HG03066 (cell line): ENCODE measurements around the gene CRYBG2.
"Not testable (repeated sequence)": the region's sequence is repeated elsewhere in the genome, so short reads cannot be mapped to it uniquely, and the experiment has no call there.

Experiments used
- ATAC-seq: cut with Tn5 transposase; IDR thresholded peaks from one replicate; pipeline ENCODE4 v1.9.1; 2021; ENCODE audit warnings: low read depth; ENCODE audit not compliant: unreplicated experiment

CRYBG2 gene

DNA sequence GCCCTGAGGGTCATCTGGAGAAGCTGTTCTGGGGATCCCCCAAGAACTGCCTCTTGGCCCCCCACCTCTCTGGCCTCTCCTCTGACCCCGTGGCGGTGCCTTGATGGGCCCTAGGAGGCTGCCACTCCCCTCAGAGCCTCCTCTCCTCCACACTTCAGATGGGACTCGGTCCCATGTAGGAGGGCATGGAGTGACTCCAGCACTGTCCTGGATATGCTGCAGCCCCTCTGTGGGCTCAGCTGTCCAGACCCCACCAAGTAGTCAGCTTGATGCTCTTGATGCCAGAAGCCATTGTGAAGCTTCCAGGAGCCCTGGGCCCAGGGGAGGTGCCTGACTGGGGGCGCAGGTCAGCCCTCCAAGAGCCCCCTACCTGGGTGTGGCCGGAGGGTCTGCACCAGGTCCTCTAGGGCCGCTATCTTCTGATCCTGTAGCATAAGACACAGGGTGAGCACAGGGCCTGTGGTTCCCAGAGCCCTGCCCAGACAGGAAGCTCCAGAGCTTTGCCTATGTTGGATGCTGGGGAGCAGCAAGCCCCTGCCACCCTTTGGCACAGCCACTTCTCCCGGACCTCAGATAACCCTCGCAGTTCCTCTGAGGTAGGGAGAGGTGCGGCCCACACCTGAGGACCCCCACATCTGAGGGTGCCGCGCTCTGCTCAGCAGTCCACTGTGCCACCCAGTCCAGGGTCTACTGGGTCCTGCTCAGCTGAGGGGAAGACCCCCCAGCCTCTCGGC is 56.7 kb downstream of the CRYBG2 start:
- no peak for ATAC-seq

DNA sequence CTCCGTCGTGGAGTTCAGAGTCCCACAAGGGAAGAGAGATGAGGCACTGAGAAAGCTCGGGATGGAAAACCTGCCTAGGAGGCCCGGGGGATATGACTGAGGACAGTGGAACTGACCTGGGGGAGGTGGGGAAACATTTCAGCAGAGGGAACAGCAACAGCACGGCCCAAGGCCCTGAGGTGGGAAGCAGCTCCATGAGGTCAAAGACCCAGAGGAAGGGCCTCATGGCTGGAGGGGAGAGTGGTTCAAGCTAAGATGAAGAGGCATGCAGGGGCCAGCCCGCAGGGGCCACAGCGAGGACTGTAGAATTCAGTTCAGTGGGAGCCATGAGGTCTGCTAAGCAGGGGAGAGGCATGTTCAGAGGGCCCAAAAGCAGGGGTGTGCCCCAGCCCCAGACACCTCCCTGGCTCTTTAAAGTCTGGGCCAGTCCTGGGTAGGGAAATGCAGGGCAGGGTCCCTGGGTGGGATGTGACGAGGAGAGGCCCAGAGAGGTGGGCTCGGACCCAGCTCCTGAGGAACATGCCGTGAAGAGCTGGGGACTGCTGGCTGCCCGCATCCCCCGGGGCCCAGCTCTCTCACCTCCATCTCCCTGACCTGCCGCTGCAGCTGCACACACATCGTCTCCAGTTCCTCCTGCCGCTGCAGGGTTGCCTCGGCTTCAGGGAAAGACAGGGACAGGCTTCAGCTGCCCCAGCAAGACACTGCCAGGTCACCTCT is 57.4 kb downstream of the CRYBG2 start:
- ATAC-seq: no peak

DNA sequence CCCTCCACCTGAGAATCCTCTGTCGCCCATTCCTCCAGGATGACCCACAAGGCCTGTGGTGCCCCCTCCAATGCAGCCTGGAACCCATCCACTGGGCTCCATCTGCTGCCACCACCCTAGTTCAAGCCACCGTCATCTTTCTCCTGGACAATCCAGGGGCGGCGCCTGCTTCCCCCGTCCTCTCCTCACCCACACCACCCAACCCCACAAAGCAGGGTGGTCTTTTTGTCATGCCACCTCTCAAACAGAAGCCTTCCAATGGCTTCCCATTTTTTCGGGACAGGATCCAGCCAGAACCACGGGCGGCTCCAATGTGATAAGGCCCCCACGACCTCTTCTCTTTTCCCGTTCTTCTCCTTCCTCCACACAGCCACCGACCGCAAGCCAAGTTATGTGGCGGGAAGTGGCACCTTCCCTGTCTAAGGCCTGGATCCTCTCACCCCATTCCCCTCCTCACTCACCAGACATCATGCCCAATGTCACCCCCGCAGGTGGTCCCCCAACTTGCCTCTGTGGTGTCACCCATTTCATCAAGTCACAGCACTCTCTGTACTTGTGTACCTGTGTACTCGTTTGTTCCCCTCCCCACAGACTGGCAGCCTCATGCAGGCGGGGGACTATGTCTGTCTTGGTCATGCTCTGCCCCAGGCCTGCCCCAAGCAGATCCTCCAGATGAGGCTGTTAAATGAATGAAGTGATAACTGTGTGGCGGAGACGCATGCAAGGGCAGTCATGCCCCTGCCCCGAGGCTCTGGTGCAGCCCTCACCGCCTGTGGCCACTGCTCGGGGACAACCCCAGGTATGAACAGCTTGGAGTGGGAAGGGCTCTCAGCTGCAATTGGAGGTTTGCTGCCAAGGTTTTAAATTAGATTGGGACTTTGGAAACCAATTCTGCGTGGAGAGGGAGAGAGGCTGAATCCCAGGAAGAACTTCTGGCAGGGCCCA is 58.5 kb downstream of the CRYBG2 start:
- ATAC-seq: no peak

DNA sequence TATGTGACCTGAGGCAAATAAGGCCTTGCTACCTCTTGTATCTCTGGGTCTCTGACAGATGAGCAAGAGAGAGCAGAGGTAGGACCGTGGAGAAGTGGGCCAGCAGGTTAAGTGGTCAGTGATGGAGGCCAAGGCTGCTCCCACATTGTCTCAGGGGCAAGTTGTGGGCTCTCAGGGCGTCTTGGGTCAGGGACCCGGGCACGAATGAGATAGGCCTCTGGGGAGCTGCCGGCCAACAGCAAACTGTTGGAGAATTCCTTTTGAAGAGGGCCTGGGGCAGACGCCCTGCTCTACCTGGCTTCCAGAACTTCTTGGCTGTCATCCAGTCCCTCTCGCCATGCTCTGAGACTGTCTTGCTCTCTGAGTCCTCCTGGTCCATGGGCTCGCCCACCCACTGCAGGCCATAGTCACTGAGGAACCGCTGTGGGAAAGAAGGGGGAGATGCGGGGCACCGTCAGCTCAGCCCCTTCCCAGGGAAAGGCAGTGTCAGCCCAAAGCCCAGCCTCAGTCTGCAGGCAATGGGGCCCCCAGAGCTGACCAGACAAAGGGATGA is 59.9 kb downstream of the CRYBG2 start:
- no peak for ATAC-seq

DNA sequence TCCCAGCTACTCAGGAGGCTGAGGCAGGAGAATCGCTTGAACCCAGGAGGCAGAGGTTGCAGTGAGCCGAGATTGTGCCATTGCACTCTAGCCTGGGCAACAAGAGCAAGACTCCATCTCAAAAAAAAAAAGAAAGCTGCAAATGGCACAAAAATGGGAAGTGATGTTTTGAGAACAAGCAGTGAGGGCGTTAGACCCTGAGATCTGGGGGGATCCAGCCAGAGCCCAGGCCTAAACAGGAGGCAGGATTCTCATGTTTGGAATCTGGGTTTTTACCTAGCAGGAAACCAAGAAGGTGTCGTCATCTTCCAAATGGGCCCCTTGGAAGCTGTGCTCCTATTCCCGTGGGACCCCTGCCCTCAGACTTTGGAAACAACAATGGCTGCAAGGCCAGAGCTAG is 61.2 kb downstream of the CRYBG2 start:
- not testable (repeated sequence) for ATAC-seq

DNA sequence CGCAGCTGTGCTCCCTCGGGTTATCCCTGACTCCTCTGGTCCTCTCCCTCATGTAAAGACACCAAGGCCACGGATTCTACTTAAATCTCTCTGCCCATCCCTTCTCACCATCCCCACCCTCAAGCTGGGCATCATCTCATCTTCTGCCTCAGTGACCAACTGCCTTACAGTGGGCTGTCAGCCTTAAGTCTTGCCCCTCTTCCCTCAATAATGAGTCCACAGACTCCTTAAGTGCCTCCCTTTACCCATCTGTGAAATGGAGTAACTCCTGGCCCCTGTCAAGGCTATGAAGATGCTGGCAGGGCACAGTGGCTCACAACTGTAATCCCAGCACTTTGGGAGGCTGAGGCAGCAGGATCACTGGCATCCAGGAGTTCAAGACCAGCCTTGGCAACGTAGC is 62.0 kb downstream of the CRYBG2 start:
- ATAC-seq: no peak

DNA sequence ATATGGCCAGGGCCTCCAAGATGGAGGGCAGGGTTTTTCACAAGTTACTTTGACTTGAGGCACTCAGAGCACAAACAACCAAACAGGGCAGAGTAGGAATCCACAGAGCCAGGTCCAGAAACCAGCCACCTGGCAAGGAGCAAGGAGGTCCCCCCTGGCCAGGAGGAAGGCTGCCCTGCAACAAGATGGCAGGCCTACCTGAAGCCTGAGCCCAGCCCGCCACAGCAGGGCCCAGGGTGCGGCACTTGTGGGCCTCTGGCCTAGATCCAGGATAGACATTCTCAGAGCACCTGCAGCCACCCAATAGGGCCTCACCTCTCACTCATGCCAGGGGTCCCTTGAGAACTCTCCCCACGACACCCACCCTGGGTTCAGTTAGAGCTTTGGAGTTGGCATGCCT is 62.5 kb downstream of the CRYBG2 start:
- no peak for ATAC-seq

DNA sequence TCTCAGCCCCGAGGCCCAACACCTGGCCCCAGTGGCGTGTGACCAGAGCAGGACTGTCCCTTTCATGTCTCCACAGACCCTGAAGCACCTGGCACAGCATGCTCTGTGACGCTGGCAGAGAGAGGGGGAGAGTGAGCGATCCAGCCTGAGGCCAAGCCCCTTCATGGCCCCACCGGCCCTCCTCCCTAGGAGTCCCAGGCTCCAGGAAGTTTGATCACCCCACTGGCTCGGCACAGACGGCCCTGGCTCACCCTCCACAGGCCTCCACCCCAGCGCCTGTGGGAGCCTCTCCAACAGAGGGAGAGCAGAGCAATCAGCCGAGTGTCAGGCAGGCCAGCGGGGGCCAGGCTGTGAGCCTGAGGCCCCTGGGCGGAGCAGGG is 63.1 kb downstream of the CRYBG2 start:
- no peak for ATAC-seq

DNA sequence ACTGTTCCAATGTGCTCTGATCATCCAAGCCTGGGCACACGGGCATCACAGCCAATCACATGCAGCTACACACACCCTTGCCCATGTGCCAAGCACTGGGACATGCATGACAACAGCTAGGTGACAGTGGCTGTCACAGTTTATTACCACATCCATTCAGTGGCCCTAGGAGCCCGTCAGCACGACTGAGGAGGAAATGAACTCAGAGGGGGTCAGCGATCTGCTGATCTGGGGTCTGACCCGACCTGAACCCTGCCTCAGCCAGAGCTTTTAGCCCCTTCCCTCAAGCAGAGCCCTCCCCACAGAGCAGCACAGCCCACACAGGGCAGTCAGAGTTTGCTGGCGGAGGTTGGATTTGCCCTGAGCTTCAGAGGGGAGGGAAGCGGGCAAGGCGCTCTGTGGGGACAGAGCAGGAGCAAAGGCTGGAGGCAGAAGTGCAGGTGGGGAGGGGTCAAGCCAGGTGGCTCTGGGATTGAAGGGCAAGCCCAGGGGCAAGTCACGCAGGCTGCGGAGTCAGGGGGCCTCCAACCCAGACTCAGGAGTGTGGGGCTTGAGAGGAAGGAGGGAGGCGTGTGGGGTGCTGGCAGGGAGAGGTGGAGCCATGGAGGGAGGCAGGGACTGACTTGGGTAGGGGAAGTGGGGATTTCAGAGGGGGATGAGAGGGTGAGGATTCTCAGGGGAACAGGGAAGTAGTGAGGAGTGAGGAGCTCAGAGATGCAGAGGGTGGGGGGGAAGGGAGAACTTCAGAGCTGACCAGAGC is 63.6 kb downstream of the CRYBG2 start:
- ATAC-seq: no peak

DNA sequence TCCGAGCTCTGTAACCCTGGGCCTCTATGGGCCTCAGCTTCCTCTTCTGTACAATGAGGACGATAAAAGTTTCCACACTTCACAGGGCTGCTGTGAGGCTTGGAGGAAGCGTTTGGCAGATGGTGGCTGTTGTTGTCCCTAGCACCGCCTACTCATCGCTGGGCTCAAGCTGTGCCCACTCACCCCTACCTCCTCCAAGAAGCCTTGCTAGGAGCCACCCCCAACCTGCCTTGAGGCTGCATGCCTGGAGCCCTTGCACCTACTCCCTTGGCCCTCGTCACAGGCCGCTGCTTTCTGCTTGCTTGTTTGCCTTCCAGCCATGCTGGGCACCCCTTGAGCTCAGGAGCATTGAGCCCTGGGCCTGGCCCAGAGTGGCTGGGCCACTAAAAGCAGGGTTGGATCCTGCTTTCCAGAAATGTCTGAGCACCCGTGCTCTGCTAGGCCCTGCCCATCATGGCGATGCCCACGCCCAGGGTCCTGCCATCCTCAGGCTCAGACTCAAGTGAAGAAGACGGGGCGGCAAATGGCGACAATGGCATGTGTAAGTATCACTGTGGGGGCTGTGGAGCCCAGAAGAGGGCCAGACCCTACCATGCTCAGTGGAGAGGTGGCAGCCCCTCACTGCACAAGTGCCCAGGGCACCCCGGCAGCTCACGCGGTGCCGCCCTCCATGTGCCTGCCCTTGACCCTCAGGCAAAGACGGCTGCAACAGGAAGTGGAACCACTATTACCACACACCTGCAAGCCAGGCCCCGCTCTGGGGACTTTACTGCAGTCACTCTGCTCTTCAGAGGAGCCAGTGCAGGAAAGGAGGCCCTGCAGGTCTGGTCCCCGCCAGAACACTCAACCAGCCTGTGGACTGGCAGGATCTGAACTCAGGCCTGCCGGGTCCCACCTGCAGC is 64.5 kb downstream of the CRYBG2 start:
- no peak for ATAC-seq

DNA sequence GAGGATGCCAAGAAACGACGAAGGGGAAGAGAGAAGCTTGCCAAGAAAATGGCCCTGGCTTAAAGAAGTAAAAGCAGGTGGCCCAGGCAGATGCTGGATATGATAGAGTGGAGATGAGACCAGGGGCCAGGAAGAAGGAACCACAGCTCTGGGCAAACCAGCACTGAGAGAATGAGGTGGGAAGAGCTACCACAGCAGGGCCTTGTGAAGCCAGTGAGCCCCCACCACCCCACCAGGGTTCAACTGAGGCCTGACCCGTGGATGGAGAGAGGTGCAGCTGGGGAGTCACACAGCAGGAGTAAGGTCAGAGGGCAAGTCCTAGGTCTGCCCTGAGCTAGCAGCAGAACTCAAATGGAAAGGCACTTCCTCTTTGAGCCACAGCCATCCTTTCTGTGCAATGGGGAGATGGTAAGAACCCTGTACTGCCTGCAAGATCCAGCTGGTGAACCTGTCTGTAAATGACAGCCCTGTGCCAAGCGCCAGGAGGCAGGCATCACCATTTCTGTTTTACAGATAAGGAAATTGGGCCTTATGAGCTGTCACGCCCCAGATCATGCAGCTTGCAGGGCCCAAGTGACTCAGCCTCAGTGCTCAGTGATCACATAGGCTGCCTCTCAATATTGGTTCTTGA is 65.5 kb downstream of the CRYBG2 start:
- no peak for ATAC-seq

DNA sequence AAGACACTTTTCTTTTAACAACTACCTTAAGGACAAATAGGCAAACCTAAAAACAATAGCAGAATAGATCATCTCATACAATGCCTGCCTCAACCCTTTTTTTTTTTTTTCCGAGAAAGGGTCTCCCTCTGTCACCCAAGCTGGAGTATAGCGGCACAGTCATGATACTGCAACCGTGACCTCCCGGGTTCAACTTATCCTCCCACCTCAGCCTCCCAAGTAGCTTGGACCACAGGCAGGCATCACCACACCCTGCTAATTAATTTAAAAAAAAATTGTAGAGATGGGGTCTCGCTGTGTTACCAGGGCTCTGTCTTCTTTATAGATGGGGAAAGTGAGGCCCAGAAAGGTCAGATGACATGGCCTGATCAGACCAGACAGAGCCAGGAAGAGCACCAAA is 66.1 kb downstream of the CRYBG2 start:
- no peak for ATAC-seq

DNA sequence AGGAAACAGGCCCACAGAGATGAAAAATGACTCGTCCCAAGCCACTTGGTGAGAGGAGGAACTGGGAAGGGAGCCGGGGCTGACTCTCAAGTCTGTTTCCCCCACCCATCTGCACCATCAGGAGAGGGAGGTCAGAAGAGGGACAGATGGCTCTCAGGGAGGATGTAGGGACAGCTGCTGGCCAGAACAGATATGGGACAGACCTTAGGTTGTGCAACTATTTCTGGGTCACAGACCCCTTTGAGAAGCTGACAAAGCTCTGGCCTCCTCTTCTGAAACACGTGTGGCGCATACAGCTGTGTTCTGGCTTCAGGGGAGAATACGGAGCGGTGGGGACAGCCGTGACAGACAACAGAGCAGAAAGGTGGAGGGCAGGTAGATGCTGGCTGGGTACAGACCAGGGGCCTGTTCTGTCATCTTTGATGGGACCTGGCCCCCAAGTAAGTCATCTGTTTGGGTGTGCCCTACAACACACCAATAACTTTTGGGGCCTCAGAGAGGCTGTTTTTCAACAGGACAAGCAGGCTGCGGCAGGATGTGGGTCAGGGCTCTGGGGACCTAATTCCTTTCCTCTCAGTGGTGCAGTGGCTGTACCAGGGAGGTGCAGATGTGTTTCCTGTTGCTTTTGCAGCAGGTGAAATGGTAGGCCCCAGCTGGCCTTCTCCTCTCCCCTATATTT is 66.8 kb downstream of the CRYBG2 start:
- no peak for ATAC-seq

DNA sequence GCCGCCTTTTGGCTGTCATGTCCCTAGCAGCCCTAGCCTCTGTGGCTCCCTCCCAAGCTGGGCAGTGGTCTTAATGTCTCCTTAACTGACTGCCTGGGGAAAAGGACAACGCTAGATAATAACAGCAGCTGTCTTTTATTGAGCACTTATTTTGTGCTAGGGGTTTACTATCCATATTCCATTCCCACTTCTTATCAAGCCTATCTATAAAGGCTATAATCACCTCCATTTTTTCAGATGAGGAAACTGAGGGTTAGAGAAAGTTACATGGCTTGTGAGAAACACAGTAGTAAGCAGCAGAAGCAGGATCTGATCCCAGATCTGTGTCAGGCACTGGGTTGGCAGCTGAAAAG is 67.9 kb downstream of the CRYBG2 start:
- ATAC-seq: no peak

DNA sequence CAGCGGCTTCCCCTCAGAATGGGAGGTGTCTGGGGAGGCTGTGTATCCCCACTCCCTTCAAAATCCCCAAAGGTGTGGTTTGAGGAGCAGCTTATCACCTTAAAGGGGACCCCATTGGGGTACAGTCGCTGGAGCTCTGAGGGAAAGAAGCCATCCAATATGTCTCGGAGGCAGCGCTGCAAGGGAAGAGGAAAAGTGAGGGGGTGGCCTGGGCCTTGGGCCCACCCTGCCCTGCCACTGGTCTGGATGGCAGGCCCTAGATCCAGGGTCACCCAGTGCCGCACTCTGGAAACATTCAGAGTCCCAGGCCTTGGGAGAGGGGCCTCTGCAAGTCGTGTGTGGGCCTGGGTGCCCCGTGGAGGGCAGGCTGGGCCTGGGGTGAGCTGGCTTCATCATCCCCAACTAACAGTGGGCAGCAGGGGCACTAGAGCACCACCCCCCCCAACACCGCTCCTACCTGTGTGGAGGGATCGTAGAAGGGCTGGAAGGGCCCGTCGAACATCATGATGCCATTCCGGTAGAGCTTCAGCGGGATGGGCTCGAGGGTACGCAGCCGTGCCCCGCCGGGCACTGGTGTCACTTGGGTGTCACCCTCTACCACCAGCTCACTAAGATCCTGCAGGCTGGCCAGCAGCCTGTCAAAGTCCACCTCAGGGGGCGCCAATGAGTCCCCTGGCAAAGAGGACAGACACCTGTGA is 68.4 kb downstream of the CRYBG2 start:
- no peak for ATAC-seq

DNA sequence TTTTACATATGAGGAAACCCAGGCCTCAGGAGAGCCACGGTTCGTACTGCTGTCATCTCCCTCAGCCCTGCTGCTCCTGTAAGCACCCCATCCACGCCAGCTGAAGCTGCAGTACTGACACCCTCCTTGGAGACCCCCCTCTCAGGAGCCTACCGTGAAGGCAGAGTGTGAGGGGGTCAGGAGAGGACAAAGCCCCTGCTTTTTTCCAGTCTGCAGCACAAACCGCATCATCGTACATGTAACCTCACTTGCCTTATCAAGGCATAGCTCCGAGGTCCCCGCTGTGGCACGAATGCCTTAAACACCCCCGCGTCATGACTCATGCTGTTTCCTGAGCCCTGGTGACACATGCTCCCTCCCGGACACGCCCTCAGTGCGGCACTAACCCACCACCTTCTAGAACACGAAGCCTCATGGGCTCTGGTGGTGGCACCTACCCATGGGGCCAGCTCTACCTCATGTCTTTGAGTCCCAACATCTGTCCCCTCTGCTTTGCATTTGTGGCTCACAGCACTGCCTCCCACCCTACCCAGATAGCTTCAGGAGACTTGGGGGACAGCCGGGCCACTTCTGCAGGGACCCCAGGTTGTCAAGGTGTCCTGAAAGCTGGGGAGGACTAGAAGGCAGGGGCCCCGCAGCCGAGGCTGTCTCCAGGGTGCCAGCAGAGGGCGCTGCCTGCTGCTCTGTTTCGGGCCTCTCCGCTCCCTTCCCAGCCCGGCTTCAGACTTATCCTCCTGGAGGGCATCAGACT is 69.2 kb downstream of the CRYBG2 start:
- no peak for ATAC-seq
